GM10266 (cell line): ENCODE data around the gene ELOVL5.

Experiments
- DNase-seq: peaks from one replicate; pipeline ENCODE4 v3.0.0; 2012; ENCODE audit errors: extremely low spot score
- TF ChIP-seq, protein P1 (sequence below): IDR thresholded peaks from 2 replicates; pipeline ENCODE4 v1.5.1; 2012; ENCODE audit warnings: mild to moderate bottlenecking, low read depth; ENCODE audit not compliant: control insufficient read depth, insufficient read depth; ENCODE audit errors: missing control alignments

The ELOVL5 gene

DNA sequence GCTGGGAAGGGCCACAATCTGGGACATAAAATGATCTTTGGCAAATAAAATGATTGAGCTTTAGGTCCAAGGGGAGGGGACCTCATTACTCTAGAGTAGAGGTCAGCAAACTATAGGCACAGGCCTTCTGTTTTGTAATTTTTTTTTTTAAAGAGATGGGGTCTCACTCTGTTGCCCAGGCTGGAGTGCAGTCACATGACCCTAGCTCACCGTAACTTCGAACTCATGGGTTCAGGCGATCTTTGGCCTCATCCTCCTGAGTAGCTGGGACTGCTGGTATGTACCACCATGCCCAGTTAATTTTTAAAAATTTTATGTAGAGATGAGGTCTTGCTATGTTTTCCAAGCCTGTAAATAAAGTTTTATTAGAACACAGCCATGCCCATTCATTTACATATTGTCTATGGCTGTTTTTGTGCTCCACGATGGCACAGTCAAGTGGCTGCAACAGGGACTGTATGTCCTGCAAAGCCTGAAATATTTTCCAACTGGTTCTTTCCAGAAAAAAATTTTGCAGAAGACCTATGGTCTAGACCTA, 82.1 kb downstream of the ELOVL5 start:
- DNase-seq = no peak
- TF ChIP-seq, protein P1, sequence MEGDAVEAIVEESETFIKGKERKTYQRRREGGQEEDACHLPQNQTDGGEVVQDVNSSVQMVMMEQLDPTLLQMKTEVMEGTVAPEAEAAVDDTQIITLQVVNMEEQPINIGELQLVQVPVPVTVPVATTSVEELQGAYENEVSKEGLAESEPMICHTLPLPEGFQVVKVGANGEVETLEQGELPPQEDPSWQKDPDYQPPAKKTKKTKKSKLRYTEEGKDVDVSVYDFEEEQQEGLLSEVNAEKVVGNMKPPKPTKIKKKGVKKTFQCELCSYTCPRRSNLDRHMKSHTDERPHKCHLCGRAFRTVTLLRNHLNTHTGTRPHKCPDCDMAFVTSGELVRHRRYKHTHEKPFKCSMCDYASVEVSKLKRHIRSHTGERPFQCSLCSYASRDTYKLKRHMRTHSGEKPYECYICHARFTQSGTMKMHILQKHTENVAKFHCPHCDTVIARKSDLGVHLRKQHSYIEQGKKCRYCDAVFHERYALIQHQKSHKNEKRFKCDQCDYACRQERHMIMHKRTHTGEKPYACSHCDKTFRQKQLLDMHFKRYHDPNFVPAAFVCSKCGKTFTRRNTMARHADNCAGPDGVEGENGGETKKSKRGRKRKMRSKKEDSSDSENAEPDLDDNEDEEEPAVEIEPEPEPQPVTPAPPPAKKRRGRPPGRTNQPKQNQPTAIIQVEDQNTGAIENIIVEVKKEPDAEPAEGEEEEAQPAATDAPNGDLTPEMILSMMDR = no peak

DNA sequence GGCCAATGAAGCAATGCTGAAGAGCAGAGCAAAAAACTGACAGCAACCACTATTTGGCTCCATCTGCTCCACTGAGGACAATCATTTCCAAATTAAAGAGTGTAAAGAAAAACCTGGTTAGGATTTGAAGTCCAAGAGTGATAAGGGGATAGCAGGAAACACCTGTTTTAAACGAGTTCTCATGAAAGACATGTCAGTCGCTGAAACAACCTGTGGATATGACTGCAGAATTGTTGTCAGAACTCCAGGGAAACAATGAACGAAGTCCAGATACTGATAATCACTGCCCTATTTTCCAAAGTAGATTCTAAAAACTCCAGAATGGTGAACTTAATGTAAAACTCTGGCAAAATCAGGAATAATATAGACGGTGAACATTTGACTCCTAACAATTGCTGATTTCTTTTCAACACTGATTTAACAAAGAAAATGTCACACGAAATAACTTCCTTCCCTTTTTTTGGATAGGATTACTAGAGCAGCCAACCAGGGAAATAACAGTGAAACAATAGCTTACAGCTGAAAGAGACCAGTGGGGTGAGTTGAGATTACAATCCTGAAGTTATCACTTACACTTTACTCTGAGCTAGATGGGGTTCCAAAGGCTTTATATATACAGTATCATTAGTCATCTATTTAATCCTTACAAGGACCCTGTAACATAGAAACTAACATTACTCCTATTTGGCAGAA, 83.7 kb downstream of the ELOVL5 start:
- TF ChIP-seq, protein P1 = no peak
- DNase-seq = no peak

DNA sequence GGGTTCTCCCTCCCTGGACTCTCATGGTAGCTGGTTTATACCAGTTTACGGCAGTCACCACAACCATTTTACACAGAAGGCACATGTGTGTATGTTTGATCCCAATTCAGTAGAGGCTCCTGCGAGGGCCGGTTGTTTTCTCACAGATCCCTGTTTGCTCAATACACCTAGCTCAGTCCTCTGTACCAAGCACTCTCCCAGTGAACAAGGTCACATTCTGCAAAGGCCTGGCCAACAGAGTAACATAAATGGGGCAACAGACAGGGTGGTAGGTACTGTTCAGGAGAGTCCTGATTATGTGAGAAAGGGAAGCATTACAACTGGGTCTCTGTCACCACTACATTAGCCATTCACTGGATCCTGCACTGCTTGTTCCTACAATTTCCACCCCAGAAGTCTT, 84.4 kb downstream of the ELOVL5 start:
- TF ChIP-seq, protein P1 = no peak
- no peak for DNase-seq

DNA sequence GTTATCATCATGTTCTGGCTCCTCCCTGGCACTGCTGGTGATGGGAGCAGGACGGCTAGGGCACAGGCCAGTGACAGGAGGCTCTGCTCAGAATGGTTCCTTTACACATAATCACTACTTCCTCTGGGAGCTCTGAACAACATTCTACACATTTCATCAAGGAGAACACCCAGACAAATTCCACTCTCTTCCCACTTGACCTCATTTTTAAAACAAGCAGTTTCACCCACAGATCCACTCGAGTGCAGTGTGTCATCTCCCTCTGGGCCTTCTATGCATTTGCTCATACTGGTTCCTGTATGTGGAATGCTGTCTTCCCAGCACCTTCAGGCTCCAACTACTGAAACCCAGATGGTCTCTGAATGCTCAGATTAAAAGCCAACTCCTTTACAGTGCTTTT, 84.8 kb downstream of the ELOVL5 start:
- no peak for DNase-seq
- TF ChIP-seq, protein P1 = no peak

DNA sequence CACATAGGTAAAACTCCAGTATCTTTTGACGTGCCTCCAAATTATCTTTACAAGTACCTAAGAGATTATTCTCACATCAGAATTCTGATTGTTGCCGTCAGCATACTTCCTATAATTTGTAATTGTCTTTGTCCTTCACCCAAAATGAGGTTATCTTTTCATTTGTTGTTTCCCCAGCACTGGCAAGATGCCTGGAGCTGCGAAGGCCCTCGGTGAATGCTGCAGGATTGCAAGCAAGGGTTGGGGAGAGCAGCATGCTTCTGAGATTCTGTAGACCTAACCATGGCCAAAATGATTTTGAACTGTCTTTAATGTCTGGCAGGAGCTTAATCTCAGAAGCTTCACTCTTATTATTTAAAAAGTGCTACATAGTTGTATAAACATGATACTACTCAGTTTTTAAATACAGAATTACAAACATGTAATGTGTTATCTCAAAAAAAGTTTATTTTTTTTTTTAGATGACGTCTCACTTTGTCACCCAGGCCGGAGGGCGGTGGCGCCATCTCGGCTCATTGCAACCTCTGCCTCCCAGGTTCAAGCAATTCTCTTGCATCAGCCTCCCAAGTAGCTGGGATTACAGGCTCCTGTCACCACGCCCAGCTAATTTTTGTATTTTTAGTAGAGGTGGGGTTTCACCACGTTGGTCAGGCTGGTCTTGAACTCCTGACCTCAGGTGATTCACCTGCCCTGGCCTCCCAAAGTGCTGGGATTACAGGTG, 88.7 kb downstream of the ELOVL5 start:
- no peak for DNase-seq
- TF ChIP-seq, protein P1 = no peak

DNA sequence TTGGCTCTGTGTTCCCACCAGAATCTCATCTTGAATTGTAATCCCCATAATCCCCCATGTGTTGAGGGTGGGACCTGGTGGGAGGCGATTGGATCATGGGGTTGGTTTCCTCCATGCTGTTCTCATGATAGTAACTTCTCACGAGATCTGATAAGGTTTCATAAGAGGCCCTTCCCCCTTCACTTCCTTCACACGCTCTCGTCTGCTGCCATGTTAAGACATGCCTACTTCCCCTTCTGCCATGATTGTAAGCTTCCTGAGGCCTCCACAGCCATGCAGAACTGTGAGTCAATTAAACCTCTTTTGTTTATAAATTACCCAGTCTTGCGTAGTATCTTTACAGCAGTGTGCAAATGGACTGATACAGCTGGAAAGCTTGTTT, 90.0 kb downstream of the ELOVL5 start:
- TF ChIP-seq, protein P1 = no peak
- no peak for DNase-seq
